HEK293 (cell line): ENCODE measurements around the gene RNF40.
A peak's percentile ranks its signal among the peaks of the same experiment; 100 is the strongest.

Experiments used
- ATF2 ChIP-seq: fragments of 450-650 bp; formaldehyde crosslinking; IDR thresholded peaks from 2 replicates; pipeline ENCODE4 v1.5.1; 2016; ENCODE audit warnings: missing biosample characterization, missing genetic modification characterization, low read depth
- HIC1 ChIP-seq: fragments of 450-650 bp; formaldehyde crosslinking; IDR thresholded peaks from 2 replicates; pipeline ENCODE4 v1.5.1; 2016; ENCODE audit warnings: missing biosample characterization, missing genetic modification characterization
- KLF1 ChIP-seq: fragments of 450-650 bp; formaldehyde crosslinking; IDR thresholded peaks from 2 replicates; pipeline ENCODE4 v1.5.1; 2016; ENCODE audit warnings: missing biosample characterization, missing genetic modification characterization
- KLF17 ChIP-seq: fragments of 450-650 bp; formaldehyde crosslinking; IDR thresholded peaks from 2 replicates; pipeline ENCODE4 v1.5.1; 2016; ENCODE audit warnings: missing biosample characterization, missing genetic modification characterization
- MZF1 ChIP-seq: fragments of 450-650 bp; formaldehyde crosslinking; IDR thresholded peaks from 2 replicates; pipeline ENCODE4 v1.5.1; 2017; ENCODE audit warnings: missing biosample characterization, missing genetic modification characterization, borderline replicate concordance
- PRDM10 ChIP-seq: fragments of 450-650 bp; formaldehyde crosslinking; IDR thresholded peaks from 2 replicates; pipeline ENCODE4 v1.5.1; 2016; ENCODE audit warnings: missing biosample characterization, missing genetic modification characterization
- RBAK ChIP-seq: fragments of 450-650 bp; formaldehyde crosslinking; IDR thresholded peaks from 2 replicates; pipeline ENCODE4 v1.5.1; 2016; ENCODE audit warnings: missing biosample characterization, missing genetic modification characterization
- REPIN1 ChIP-seq: fragments of 450-650 bp; formaldehyde crosslinking; IDR thresholded peaks from 2 replicates; pipeline ENCODE4 v1.5.1; 2017; ENCODE audit warnings: missing biosample characterization, missing genetic modification characterization, low read depth
- TRIM28 ChIP-seq: IDR thresholded peaks from 2 replicates; pipeline ENCODE4 v1.6.1; 2011; ENCODE audit warnings: low read length, control low read depth, borderline replicate concordance
- ZBTB17 ChIP-seq: fragments of 450-650 bp; formaldehyde crosslinking; IDR thresholded peaks from 2 replicates; pipeline ENCODE4 v1.5.1; 2016; ENCODE audit warnings: missing biosample characterization, missing genetic modification characterization
- ZEB2 ChIP-seq: fragments of 450-650 bp; formaldehyde crosslinking; IDR thresholded peaks from 2 replicates; pipeline ENCODE4 v1.5.1; 2016; ENCODE audit warnings: missing biosample characterization, missing genetic modification characterization
- ZNF214 ChIP-seq: fragments of 450-650 bp; formaldehyde crosslinking; IDR thresholded peaks from 2 replicates; pipeline ENCODE4 v1.5.1; 2017; ENCODE audit warnings: missing biosample characterization, mild to moderate bottlenecking, missing genetic modification characterization, borderline replicate concordance
- ZNF239 ChIP-seq: fragments of 450-650 bp; formaldehyde crosslinking; IDR thresholded peaks from 2 replicates; pipeline ENCODE4 v1.5.1; 2016; ENCODE audit warnings: missing biosample characterization, missing genetic modification characterization
- ZNF354C ChIP-seq: fragments of 450-650 bp; formaldehyde crosslinking; IDR thresholded peaks from 2 replicates; pipeline ENCODE4 v1.5.1; 2016; ENCODE audit warnings: missing biosample characterization, missing genetic modification characterization, low read depth, borderline replicate concordance
- ZNF449 ChIP-seq: fragments of 450-650 bp; formaldehyde crosslinking; IDR thresholded peaks from 2 replicates; pipeline ENCODE4 v1.5.1; 2017; ENCODE audit warnings: missing biosample characterization, mild to moderate bottlenecking, missing genetic modification characterization, moderate library complexity
- ZNF518A ChIP-seq: fragments of 450-650 bp; formaldehyde crosslinking; conservative IDR thresholded peaks from 2 replicates; pipeline ENCODE4 v1.5.1; 2016; ENCODE audit warnings: low read depth, missing biosample characterization, missing genetic modification characterization
- ZNF561 ChIP-seq: fragments of 450-650 bp; IDR thresholded peaks from 2 replicates; pipeline ENCODE4 v1.5.1; 2018; ENCODE audit warnings: missing biosample characterization, missing genetic modification characterization, borderline replicate concordance
- ZNF654 ChIP-seq: fragments of 450-650 bp; formaldehyde crosslinking; IDR thresholded peaks from 2 replicates; pipeline ENCODE4 v1.5.1; 2016; ENCODE audit warnings: low read depth, missing biosample characterization, missing genetic modification characterization
- ZNF768 ChIP-seq: fragments of 450-650 bp; formaldehyde crosslinking; IDR thresholded peaks from 2 replicates; pipeline ENCODE4 v1.5.1; 2018; ENCODE audit warnings: missing biosample characterization, mild to moderate bottlenecking, missing genetic modification characterization
- ZNF843 ChIP-seq: fragments of 450-650 bp; formaldehyde crosslinking; IDR thresholded peaks from 2 replicates; pipeline ENCODE4 v1.5.1; 2016; ENCODE audit warnings: missing biosample characterization, missing genetic modification characterization
- ZSCAN5A ChIP-seq: fragments of 450-650 bp; formaldehyde crosslinking; IDR thresholded peaks from 2 replicates; pipeline ENCODE4 v1.5.1; 2016; ENCODE audit warnings: missing biosample characterization, missing genetic modification characterization

The RNF40 gene

GRCh38 chr16:30778549-30779244 lies 16.6 kb downstream of the RNF40 start (continued):
- TF ChIP-seq ZNF354C (tag by site-specific recombination) = no peak
- no peak; the same call in 1 of the 2 replicates for TF ChIP-seq KLF17 (tag by site-specific recombination)
- TF ChIP-seq ZNF561 (tag by site-specific recombination) = no peak
- no peak for TF ChIP-seq HIC1 (tag by site-specific recombination)
- TF ChIP-seq MZF1 (tag by site-specific recombination) = 0 out of 2 replicates have a peak, but pooled peaks have one; percentile 38
- no peak for TF ChIP-seq REPIN1 (tag by site-specific recombination)
- no peak for TF ChIP-seq ZEB2 (tag by site-specific recombination)
- no peak for TF ChIP-seq ZNF239 (tag by site-specific recombination)
- no peak for TF ChIP-seq ZBTB17 (tag by site-specific recombination)
- TF ChIP-seq ATF2 (tag by site-specific recombination) = no peak
- TF ChIP-seq ZNF518A (tag by site-specific recombination) = no peak
- TF ChIP-seq RBAK (tag by site-specific recombination) = no peak
- no peak for TF ChIP-seq ZNF654 (tag by site-specific recombination)
- TF ChIP-seq ZSCAN5A (tag by site-specific recombination) = no peak
- TF ChIP-seq ZNF843 = peak; percentile 32; the same call in 1 of the 2 replicates
- TF ChIP-seq KLF1 (tag by site-specific recombination) = peak; percentile 42
- peak; percentile 52 for TF ChIP-seq PRDM10 (tag by site-specific recombination)
- TF ChIP-seq ZNF214 (tag by site-specific recombination) = no peak
- no peak for TF ChIP-seq ZNF768 (tag by site-specific recombination)
- peak; percentile 69; the same call in 1 of the 2 replicates for TF ChIP-seq TRIM28
- TF ChIP-seq ZNF449 (tag by site-specific recombination) = peak; percentile 35; the same call in 1 of the 2 replicates
